Fibroblast of villous mesenchyme (primary cell): ENCODE measurements around the gene DNM3. TPM values are rescaled to one million over a fixed set of nuclear protein-coding genes. Genes with fewer than 3 reads are reported as not detected.

Experiments
- DNase-seq: peaks from one replicate; pipeline ENCODE4 v3.0.0-alpha.2; 2010; ENCODE audit warnings: low read depth
- H3K4me3 ChIP-seq: 2 replicates; pipeline ENCODE4 v1.5.1; 2011; ENCODE audit warnings: low read depth, mild to moderate bottlenecking, low read length
- total RNA-seq: library from RNA; depleted of rRNA; stranded (reverse); fragments of >200 nt; gene quantifications from 2 replicates; pipeline ENCODE4 v1.2.3, GENCODE V29; 2012
- TF ChIP-seq, protein P1 (sequence below): IDR thresholded peaks from 2 replicates; pipeline ENCODE4 v1.5.1; 2012; ENCODE audit warnings: low read depth, mild to moderate bottlenecking, low read length; ENCODE audit not compliant: insufficient read depth

Gene DNM3
- total RNA-seq, 1 donor, result 2.2 TPM

DNA sequence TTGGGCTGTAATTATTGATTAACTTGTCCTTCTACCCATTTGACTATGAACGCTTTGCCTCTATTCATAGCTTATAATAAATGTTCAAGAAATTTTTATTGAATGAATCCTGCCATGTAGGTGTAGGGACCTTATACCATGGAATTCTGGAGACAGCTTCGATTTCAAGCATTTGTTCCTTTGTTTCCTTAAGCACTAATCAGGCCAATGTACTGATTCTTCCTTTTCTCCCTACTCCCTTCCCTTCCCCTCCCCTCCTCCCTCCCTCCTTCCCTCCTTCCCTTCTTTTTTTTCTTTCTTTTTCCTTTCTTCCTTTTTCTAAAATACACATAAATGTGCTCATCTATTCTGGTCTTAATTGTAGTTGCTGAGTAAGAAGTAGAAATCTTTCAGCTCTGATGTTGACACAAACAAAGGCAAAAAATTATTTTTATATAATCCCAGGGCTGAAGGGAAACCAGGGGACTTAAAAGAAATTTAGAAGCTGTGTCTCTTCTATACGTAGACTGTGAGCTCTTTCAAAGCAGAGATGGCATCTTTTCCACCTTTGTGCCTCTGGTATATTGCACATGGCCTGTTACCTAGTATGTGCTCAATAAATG lies 24.9 kb upstream of the DNM3 start:
- H3K4me3 ChIP-seq, result no peak overlapping the region
- TF ChIP-seq, protein P1, sequence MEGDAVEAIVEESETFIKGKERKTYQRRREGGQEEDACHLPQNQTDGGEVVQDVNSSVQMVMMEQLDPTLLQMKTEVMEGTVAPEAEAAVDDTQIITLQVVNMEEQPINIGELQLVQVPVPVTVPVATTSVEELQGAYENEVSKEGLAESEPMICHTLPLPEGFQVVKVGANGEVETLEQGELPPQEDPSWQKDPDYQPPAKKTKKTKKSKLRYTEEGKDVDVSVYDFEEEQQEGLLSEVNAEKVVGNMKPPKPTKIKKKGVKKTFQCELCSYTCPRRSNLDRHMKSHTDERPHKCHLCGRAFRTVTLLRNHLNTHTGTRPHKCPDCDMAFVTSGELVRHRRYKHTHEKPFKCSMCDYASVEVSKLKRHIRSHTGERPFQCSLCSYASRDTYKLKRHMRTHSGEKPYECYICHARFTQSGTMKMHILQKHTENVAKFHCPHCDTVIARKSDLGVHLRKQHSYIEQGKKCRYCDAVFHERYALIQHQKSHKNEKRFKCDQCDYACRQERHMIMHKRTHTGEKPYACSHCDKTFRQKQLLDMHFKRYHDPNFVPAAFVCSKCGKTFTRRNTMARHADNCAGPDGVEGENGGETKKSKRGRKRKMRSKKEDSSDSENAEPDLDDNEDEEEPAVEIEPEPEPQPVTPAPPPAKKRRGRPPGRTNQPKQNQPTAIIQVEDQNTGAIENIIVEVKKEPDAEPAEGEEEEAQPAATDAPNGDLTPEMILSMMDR, result no peak
- no peak for DNase-seq

DNA sequence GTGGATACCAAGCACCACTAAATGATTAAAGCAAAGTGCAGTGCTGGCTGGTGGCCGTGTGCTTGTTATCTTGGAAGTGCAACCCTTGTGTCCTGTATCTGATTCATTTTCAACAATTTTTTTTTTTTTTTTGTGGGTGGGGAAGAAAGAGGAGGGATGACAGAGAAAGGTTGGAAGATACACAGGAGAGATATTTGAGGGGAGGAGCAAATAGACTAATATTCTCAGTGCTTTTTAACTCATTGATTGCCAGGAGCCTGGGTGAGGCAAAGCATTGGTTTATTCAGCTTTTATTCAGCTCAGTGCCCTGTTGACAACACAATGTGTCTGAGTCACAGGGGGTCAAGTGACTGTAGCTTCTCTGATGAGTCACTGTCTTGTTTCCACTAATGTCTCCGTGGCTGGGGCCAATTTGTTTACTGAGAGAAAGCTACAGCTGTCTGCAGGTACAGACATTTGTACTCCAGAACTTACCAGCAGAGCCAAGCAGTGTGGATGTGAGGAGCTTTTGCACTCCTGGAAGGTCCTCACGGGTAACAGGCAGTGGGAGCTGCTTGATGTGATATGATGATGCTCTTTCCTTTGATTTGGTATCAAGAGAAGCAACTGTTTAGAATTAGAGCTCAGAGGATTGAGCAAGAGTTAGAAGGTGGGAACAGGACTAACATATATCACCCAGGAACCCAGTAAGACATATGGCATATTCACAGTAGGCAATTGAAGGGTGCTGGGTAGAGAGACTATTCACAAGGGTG lies 23.6 kb upstream of the DNM3 start:
- TF ChIP-seq, protein P1, result no peak
- peak; percentile 80 for DNase-seq
- no peak overlapping the region for H3K4me3 ChIP-seq

DNA sequence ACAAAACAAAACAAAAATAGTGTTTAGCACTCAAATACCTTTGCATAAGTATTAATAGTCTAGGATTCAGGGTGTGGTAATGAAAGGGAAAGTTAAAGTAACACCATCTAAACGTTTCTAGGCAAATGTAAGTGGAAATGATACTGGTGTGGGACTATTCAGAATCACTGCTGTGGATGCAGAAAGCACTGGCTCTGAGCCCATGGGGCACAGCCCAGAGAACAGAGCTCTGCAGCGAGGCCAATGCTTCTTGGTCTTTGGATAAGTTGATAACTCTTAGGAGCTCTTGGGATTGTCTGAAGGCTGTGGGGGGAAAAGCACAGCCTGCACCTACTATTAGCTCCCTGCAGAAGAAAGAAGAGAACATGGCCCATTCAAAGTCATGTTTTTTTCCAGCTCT lies 21.4 kb upstream of the DNM3 start:
- TF ChIP-seq, protein P1, result no peak

DNA sequence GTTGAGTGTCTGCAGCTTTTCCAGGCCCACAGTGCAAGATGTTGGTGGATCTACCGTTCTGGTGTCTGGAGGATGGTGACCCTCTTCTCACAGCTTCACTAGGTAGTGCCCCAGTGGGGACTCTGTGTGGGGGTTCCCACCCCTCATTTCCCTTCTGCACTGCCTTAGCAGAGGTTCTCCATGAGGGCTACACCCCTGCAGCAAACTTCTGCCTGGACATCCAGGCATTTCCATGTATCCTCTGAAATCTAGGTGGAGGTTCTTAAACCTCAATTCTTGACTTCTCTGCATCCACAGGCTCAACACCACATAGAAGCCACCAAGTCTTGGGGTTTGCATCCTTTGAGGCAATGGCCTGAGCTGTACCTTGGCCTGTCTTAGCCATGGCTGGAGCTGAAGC lies 14.3 kb upstream of the DNM3 start:
- H3K4me3 ChIP-seq, result no peak overlapping the region
- DNase-seq, result no peak
- TF ChIP-seq, protein P1, result no peak

More for the DNA sequence above, 21.4 kb upstream of the DNM3 start:
- H3K4me3 ChIP-seq, result no peak overlapping the region
- no peak for DNase-seq

DNA sequence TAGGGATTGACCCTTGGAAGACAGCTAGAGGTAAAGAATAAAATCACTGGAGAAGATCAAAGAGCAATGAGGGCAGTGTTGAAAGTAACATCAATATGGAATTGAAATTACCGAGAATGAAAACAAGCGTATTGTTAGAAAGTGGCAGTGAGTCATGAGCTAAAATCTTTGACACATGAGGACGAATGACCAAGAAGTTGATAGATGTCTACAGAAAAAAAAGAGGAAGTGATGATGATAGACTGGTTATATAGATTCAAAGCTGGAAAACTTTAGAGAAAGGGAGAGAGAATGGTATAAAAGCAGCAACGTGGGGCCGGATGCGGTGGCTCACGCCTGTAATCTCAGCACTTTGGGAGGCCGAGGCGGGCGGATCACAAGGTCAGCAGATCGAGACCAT lies 12.5 kb upstream of the DNM3 start:
- TF ChIP-seq, protein P1, result no peak
- DNase-seq, result no peak
- H3K4me3 ChIP-seq, result no peak overlapping the region

DNA sequence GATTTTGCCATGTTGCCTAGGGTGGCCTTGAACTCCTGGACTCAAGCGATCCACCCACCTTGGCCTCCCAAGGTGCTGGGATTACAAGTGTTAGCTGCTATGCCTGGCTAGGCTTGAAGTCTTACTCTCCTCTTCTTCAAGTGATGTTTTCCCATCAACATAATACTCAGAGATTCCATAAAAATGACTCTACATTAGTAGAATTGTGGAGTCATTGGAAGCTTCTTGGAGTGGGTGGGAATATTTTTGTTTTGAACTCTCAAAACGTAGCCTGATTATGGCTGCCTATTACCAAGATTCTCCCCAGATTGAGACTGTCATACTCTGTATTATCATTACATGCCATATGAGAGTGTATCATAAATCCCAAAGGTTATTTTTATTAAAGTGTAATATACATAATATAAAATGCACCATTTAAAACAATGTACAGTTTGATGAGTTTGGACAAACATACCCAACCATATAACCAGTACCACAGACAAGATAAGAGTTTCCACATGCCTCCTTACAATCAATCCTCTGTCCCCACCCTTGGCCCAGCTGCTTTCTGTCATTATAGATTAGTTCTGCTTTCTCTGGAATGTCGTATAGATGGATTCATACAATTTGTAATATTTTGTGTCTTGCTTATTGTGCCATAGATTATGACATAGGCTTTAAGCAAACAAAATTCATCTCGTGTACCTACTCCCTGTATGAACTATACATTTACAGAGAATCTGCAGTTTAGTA lies 8.0 kb upstream of the DNM3 start:
- no peak overlapping the region for H3K4me3 ChIP-seq
- TF ChIP-seq, protein P1, result no peak
- no peak for DNase-seq
